Panc1 (cell line): ENCODE data around the gene HOXB7. TPM values are rescaled to one million over a fixed set of nuclear protein-coding genes. Genes with fewer than 3 reads are reported as not detected.

Experiments
- ATAC-seq: fragments of 200-7000 bp; cut with Tn5 transposase; 2 replicates; pipeline ENCODE4 v1.9.1; 2020; ENCODE audit warnings: mild to moderate bottlenecking, moderate library complexity
- BruUV-seq: library from RNA; stranded (reverse); fragments of 400-500 nt; replicated peaks from 2 replicates; lab custom pipeline; 2021; lab: Mats Ljungman, UMichigan
- CTCF ChIA-PET: fragments of 300-600 bp; sonication (Branson Sonifier 250); formaldehyde crosslinking; loops from one replicate; lab custom pipeline; 2022; ENCODE audit warnings: antibody characterized with exemption; lab: Charles Lee
- POLR2A ChIA-PET: fragments of 300-600 bp; sonication (Branson Sonifier 250); formaldehyde crosslinking; loops from one replicate; lab custom pipeline; 2022; ENCODE audit warnings: antibody characterized with exemption; lab: Charles Lee
- DNase-seq: peaks from one replicate; pipeline ENCODE4 v3.0.0-alpha.2; 2010; ENCODE audit warnings: low read depth, low spot score
- H3K27ac ChIP-seq: 2 replicates; pipeline ENCODE4 v1.5.1; 2011; ENCODE audit warnings: mild to moderate bottlenecking, low read length, inconsistent platforms
- H3K27me3 ChIP-seq: fragments of 200-500 bp; sonication (Bioruptor generic); 2 replicates; pipeline ENCODE4 v1.6.0; 2014; ENCODE audit warnings: low read length, inconsistent platforms; ENCODE audit not compliant: control insufficient read depth, insufficient read depth
- H3K36me3 ChIP-seq: fragments of 200-500 bp; sonication (Bioruptor generic); 2 replicates; pipeline ENCODE4 v1.5.1; 2014; ENCODE audit warnings: inconsistent platforms, mild to moderate bottlenecking, low read length, moderate library complexity; ENCODE audit not compliant: control insufficient read depth, insufficient read depth
- H3K4me1 ChIP-seq: 2 replicates; pipeline ENCODE4 v1.5.1; 2011; ENCODE audit warnings: inconsistent platforms, mild to moderate bottlenecking, low read length, moderate library complexity; ENCODE audit not compliant: control insufficient read depth, insufficient read depth
- H3K4me3 ChIP-seq, 2 experiments: 2 replicates each; pipeline ENCODE4 v1.5.1; 2011 to 2012; ENCODE audit warnings: low read depth in 2 of 2, low read length in 2 of 2, mild to moderate bottlenecking in 2 of 2, inconsistent platforms in 1 of 2, moderate library complexity in 1 of 2
- H3K9me3 ChIP-seq: fragments of 200-500 bp; sonication (Bioruptor generic); 2 replicates; pipeline ENCODE4 v1.5.1; 2014; ENCODE audit warnings: low read depth, mild to moderate bottlenecking, inconsistent platforms, low read length, moderate library complexity; ENCODE audit not compliant: control insufficient read depth, insufficient read depth
- CTCF ChIP-seq: fragments of 450-650 bp; IDR thresholded peaks from 2 replicates; pipeline ENCODE4 v1.5.1; 2017; ENCODE audit warnings: mild to moderate bottlenecking
- POLR2AphosphoS5 ChIP-seq: IDR thresholded peaks from 2 replicates; pipeline ENCODE4 v1.6.1; 2012; ENCODE audit warnings: mild to moderate bottlenecking, low read depth, low read length, moderate library complexity
- REST ChIP-seq, 2 experiments: IDR thresholded peaks; 2 replicates each; pipeline ENCODE4 v1.6.1; 2011 to 2012; ENCODE audit warnings: low read depth in 2 of 2, control low read depth in 1 of 2, low read length in 1 of 2, mild to moderate bottlenecking in 1 of 2, moderate library complexity in 1 of 2; ENCODE audit not compliant: insufficient read depth in 1 of 2
- SIN3A ChIP-seq: IDR thresholded peaks from 2 replicates; pipeline ENCODE4 v1.6.1; 2012; ENCODE audit warnings: low read depth, mild to moderate bottlenecking, low read length, moderate library complexity, borderline replicate concordance; ENCODE audit not compliant: insufficient read depth
- TCF7L2 ChIP-seq: IDR thresholded peaks from 2 replicates; pipeline ENCODE4 v1.6.1; 2011; ENCODE audit warnings: mild to moderate bottlenecking, low read depth, low read length, inconsistent platforms
- in situ Hi-C: cut with HindIII; loops from 2 replicates; pipeline ENCODE4 v1.10.0; 2016; ENCODE audit warnings: low sequenced_read_pairs, low pct_unique_long_range_greater_than_20kb
- intact Hi-C: fragments of 100-400 bp; cut with micrococcal nuclease; formaldehyde crosslinking; loops from one replicate; pipeline ENCODE4 v1.10.0; 2022; ENCODE audit not compliant: unreplicated experiment
- total RNA-seq: library from RNA; stranded (reverse); gene quantifications from one replicate; pipeline ENCODE4 v1.2.1, GENCODE V29; 2021; ENCODE audit not compliant: unreplicated experiment

Gene HOXB7
- total RNA-seq, 1 experiment from 2014 or later = 44.0 TPM

- ATAC-seq (no peak), DNase-seq (no peak)
- H3K27ac ChIP-seq = no peak overlapping the region; the same call in 1 of the 2 replicates
- no peaks in the 10 kb centered on the region for H3K9me3 ChIP-seq
- CTCF ChIA-PET = interaction anchor here (0.6 to 1.2 kb wide), 3 partner anchors 13 to 49 kb away, joined by 3 to 4 read pairs (median 3); no protein-coding TSS in a partner anchor
- TF ChIP-seq TCF7L2 (no peak), REST (IDR thresholded peaks at IDR 0.05; ENCODE audit: insufficient read depth in 1 of 2, low read depth in 2 of 2, low read length in 1 of 2) (no peak), SIN3A (no peak), CTCF (no peak), POLR2AphosphoS5 (no peak)
- peaks cover 9% of the 10 kb centered on the region; the same call in 1 of the 2 replicates for H3K36me3 ChIP-seq
- in situ Hi-C loops = no loop called here
- POLR2A ChIA-PET = interaction anchor here (0.6 kb wide), 1 partner anchor 517 kb away, joined by 4 read pairs; no protein-coding TSS in a partner anchor
- peaks cover 11% of the 10 kb centered on the region for H3K4me1 ChIP-seq
- H3K4me3 ChIP-seq = no peak overlapping the region
- no peaks in the 10 kb centered on the region for H3K27me3 ChIP-seq
- BruUV-seq = TSS peak; percentile 85
- intact Hi-C loops = no loop called here
Observed at GRCh38 chr17:48649741-48650140, 38.9 kb upstream of the HOXB7 start.

- no peak for TF ChIP-seq REST (IDR thresholded peaks at IDR 0.05; ENCODE audit: insufficient read depth in 1 of 2, low read depth in 2 of 2, low read length in 1 of 2)
- TF ChIP-seq POLR2AphosphoS5 = no peak
- TF ChIP-seq TCF7L2 = no peak
- no peak for TF ChIP-seq SIN3A
- TF ChIP-seq CTCF = no peak
- H3K27me3 ChIP-seq = no peaks in the 10 kb centered on the region
- H3K9me3 ChIP-seq = no peaks in the 10 kb centered on the region
- peak overlapping the region; percentile 74 to 76 for H3K4me3 ChIP-seq
- in situ Hi-C loops (no loop called here), intact Hi-C loops (no loop called here)
- peaks cover 25% of the 10 kb centered on the region for H3K4me1 ChIP-seq
- H3K27ac ChIP-seq = peak overlapping the region; percentile 99
- ChIA-PET CTCF (interaction anchor here (0.6 kb wide), 1 partner anchor 141 kb away, joined by 4 read pairs; no protein-coding TSS in a partner anchor), POLR2A (interaction anchor here (0.6 to 1.3 kb wide), 3 partner anchors 14 to 212 kb away, joined by 3 to 5 read pairs (median 4); no protein-coding TSS in a partner anchor)
- no peak for DNase-seq
- BruUV-seq = no TSS peak
- no peak for ATAC-seq
- peaks cover 9% of the 10 kb centered on the region; the same call in 1 of the 2 replicates for H3K36me3 ChIP-seq
Observed at GRCh38 chr17:48647963-48648245, 37.1 kb upstream of the HOXB7 start.
